Uterus (tissue), 4 donors: Measurements from ENCODE around the gene VRTN. TPM values are rescaled to one million over a fixed set of nuclear protein-coding genes. Genes with fewer than 3 reads are reported as not detected.

Experiments
- DNase-seq, 2 donors: peaks; one replicate each; pipeline ENCODE4 v3.0.0-alpha.2; 2019 to 2020
- H3K27ac ChIP-seq, 2 donors: fragments of 200-600 bp; sonication (generic); 1 replicate in 1 of 2; 2 replicates in 1 of 2; pipeline ENCODE4 v1.5.1; 2016 to 2018
- H3K27me3 ChIP-seq, 2 donors: fragments of 200-600 bp; sonication (generic); one replicate each; pipeline ENCODE4 v1.5.1; 2018 to 2019; ENCODE audit warnings: control low read depth in 1 of 2
- H3K36me3 ChIP-seq, 2 donors: fragments of 200-600 bp; sonication (generic); one replicate each; pipeline ENCODE4 v1.5.1; 2019; ENCODE audit warnings: control low read depth in 1 of 2
- H3K4me1 ChIP-seq, 2 donors: fragments of 200-600 bp; sonication (generic); one replicate each; pipeline ENCODE4 v1.5.1; 2018 to 2019; ENCODE audit warnings: control low read depth in 1 of 2
- H3K4me3 ChIP-seq, 2 donors: fragments of 200-600 bp; sonication (generic); 1 replicate in 1 of 2; 2 replicates in 1 of 2; pipeline ENCODE4 v1.5.1; 2018 to 2019; ENCODE audit warnings: mild to moderate bottlenecking in 1 of 2
- H3K9me3 ChIP-seq, 2 donors: fragments of 200-600 bp; sonication (generic); one replicate each; pipeline ENCODE4 v1.5.1; 2019; ENCODE audit warnings: control low read depth in 1 of 2
- CTCF ChIP-seq, 4 experiments: fragments of 200-600 bp in 2 of 4; fragments of 450-650 bp in 2 of 4; sonication (generic) in 2 of 4; IDR thresholded peaks; one replicate each; pipeline ENCODE4 v1.5.1; 2016 to 2019; ENCODE audit warnings: antibody characterized with exemption in 4 of 4, mild to moderate bottlenecking in 2 of 4, moderate library complexity in 1 of 4
- POLR2A ChIP-seq, 2 donors: fragments of 450-650 bp; IDR thresholded peaks; one replicate each; pipeline ENCODE4 v1.6.1; 2016; ENCODE audit warnings: antibody characterized with exemption in 2 of 2, mild to moderate bottlenecking in 1 of 2, moderate library complexity in 1 of 2
- intact Hi-C: fragments of 100-400 bp; cut with DNase I; formaldehyde crosslinking; loops from one replicate; pipeline ENCODE4 v1.15.1; 2023; ENCODE audit warnings: low total_unique reads
- total RNA-seq, 4 donors: library from RNA; depleted of rRNA in 3 of 4; stranded (reverse); fragments of >200 nt in 3 of 4; gene quantifications; one replicate each; pipeline versions ENCODE4 v1.1.0 to v1.2.4, GENCODE V29; 2014 to 2023
- donor health status: DM: yes; HTN: yes; CAD: no.

VRTN gene
- total RNA-seq, 4 donors from 2014 or later, result 0.21 TPM; not detected in 3

- H3K27me3 ChIP-seq, result no peaks in the 10 kb centered on the region
Measured at GRCh38 chr14:74395094-74395493, 46.8 kb downstream of the VRTN start.

GRCh38 chr14:74400031-74400685, 51.9 kb downstream of the VRTN start:
- Histone ChIP-seq H3K27ac (no peak overlapping the region), H3K4me3 (no peak overlapping the region), H3K4me1 (no peaks in the 10 kb centered on the region), H3K9me3 (no peaks in the 10 kb centered on the region), H3K27me3 (no peaks in the 10 kb centered on the region), H3K36me3 (no peaks in the 10 kb centered on the region)
- no peak for TF ChIP-seq CTCF (IDR thresholded peaks at IDR 0.05)
- TF ChIP-seq POLR2A (IDR thresholded peaks at IDR 0.05), result no peak
- DNase-seq, result no peak
- intact Hi-C loops, result no loop called here

More at GRCh38 chr14:74395094-74395493, 46.8 kb downstream of the VRTN start:
- no peak for DNase-seq
- Histone ChIP-seq H3K4me3 (no peak overlapping the region), H3K4me1 (no peaks in the 10 kb centered on the region), H3K36me3 (no peaks in the 10 kb centered on the region), H3K27ac (no peak overlapping the region), H3K9me3 (no peaks in the 10 kb centered on the region)
- TF ChIP-seq CTCF (IDR thresholded peaks at IDR 0.05) (no peak), POLR2A (IDR thresholded peaks at IDR 0.05) (no peak)
- intact Hi-C loops, result no loop called here

GRCh38 chr14:74400919-74401503, 52.7 kb downstream of the VRTN start:
- no peak for TF ChIP-seq CTCF (IDR thresholded peaks at IDR 0.05)
- no peak for TF ChIP-seq POLR2A (IDR thresholded peaks at IDR 0.05)
- H3K4me3 ChIP-seq, result no peak overlapping the region

GRCh38 chr14:74401504-74402241, 53.4 kb downstream of the VRTN start:
- H3K4me1 ChIP-seq, result no peaks in the 10 kb centered on the region
- no peak for TF ChIP-seq POLR2A (IDR thresholded peaks at IDR 0.05)
- TF ChIP-seq CTCF (IDR thresholded peaks at IDR 0.05), result no peak
- no peak for DNase-seq
- H3K36me3 ChIP-seq, result no peaks in the 10 kb centered on the region
- no peaks in the 10 kb centered on the region for H3K27me3 ChIP-seq
- no peak overlapping the region for H3K27ac ChIP-seq
- intact Hi-C loops, result no loop called here
- no peak overlapping the region for H3K4me3 ChIP-seq
- no peaks in the 10 kb centered on the region for H3K9me3 ChIP-seq

More at GRCh38 chr14:74400919-74401503, 52.7 kb downstream of the VRTN start:
- intact Hi-C loops, result no loop called here
- Histone ChIP-seq H3K4me1 (no peaks in the 10 kb centered on the region), H3K27me3 (no peaks in the 10 kb centered on the region), H3K36me3 (no peaks in the 10 kb centered on the region), H3K27ac (no peak overlapping the region), H3K9me3 (no peaks in the 10 kb centered on the region)
- no peak for DNase-seq
